Effector memory CD4-positive, alpha-beta T cell (primary cell): Measurements from ENCODE around the gene SPDL1.
"Not testable (repeated sequence)": the region's sequence is repeated elsewhere in the genome, so short reads cannot be mapped to it uniquely, and the experiment has no call there.

ENCODE experiments used
- DNase-seq, 3 donors: peaks; one replicate each; pipeline ENCODE4 v3.0.0-alpha.2; 2020
- H3K27ac ChIP-seq: 2 replicates; pipeline ENCODE4 v1.7.0; 2013; ENCODE audit warnings: mild to moderate bottlenecking, low read length, moderate library complexity; ENCODE audit not compliant: insufficient read depth, poor library complexity, severe bottlenecking
- H3K27me3 ChIP-seq: replicated peaks from 2 replicates; pipeline ENCODE4 v1.7.0; 2013; ENCODE audit warnings: mild to moderate bottlenecking, low read length; ENCODE audit not compliant: insufficient read depth, control insufficient read depth, poor library complexity, severe bottlenecking
- H3K36me3 ChIP-seq: 2 replicates; pipeline ENCODE4 v1.7.0; 2013; ENCODE audit warnings: mild to moderate bottlenecking, low read length, moderate library complexity; ENCODE audit not compliant: control insufficient read depth, insufficient read depth
- H3K4me1 ChIP-seq: 2 replicates; pipeline ENCODE4 v1.7.0; 2013; ENCODE audit warnings: low read length, mild to moderate bottlenecking; ENCODE audit not compliant: control insufficient read depth, insufficient read depth, poor library complexity, severe bottlenecking
- H3K4me3 ChIP-seq: 2 replicates; pipeline ENCODE4 v1.7.0; 2013; ENCODE audit warnings: low read length, low read depth, mild to moderate bottlenecking; ENCODE audit not compliant: insufficient read depth, poor library complexity, severe bottlenecking
- H3K9me3 ChIP-seq: 2 replicates; pipeline ENCODE4 v1.7.0; 2013; ENCODE audit warnings: mild to moderate bottlenecking, low read length, moderate library complexity; ENCODE audit not compliant: control insufficient read depth

The SPDL1 gene

GRCh38 chr5:169624307-169624706, 40.7 kb downstream of the SPDL1 start:
- H3K27ac ChIP-seq, H3K36me3 ChIP-seq, H3K27me3 ChIP-seq, H3K4me1 ChIP-seq, H3K9me3 ChIP-seq, DNase-seq, H3K4me3 ChIP-seq: not testable (repeated sequence)

GRCh38 chr5:169626779-169627178, 43.2 kb downstream of the SPDL1 start:
- Histone ChIP-seq H3K27me3 (no peaks in the 10 kb centered on the region), H3K27ac (no peak overlapping the region), H3K4me3 (no peak overlapping the region), H3K4me1 (no peaks in the 10 kb centered on the region), H3K9me3 (no peaks in the 10 kb centered on the region), H3K36me3 (no peaks in the 10 kb centered on the region)
- no peak for DNase-seq

DNA sequence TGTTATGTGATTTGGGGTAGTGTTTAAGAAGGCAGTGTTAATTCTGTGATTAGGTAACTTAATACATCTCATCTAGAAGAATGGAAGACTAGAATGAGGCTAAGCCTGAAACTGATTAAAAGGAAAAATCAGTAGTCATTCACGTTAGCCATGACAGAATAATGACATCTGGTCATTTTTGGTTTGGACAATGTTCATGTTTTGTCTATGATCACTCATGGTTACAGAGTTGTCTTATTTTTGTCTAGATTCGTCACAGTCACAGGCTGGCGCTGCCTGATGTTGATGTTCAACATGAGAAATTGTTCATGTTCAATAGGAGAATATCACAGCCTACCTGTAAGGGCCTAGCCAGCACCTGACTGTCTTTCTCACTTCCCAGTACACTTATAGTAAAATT, 44.0 kb downstream of the SPDL1 start:
- H3K27ac ChIP-seq = no peak overlapping the region
- no peaks in the 10 kb centered on the region for H3K27me3 ChIP-seq
- DNase-seq = no peak
- H3K9me3 ChIP-seq = no peaks in the 10 kb centered on the region
- no peaks in the 10 kb centered on the region for H3K36me3 ChIP-seq
- no peak overlapping the region for H3K4me3 ChIP-seq
- H3K4me1 ChIP-seq = no peaks in the 10 kb centered on the region

DNA sequence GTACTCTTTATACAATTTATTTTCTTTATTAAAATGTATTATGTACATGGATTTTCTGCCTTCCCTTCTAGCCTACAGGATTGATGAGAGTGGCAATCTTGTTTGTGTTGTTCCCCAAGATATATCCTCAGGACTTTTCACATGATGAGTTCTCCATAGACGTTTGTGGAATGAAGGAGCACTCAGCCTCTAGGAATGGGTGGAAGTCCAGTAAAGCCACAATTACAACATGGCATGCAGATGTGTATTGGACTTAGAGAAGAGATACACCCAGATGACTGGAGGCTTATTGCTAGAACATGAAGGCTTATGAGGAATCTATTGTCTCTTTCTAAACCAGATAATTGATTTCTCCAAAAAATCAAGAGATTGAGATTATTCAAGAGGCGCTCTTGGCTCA, 45.3 kb downstream of the SPDL1 start:
- no peak for DNase-seq
- Histone ChIP-seq H3K4me3 (no peak overlapping the region), H3K27me3 (no peaks in the 10 kb centered on the region), H3K9me3 (no peaks in the 10 kb centered on the region), H3K27ac (no peak overlapping the region), H3K4me1 (no peaks in the 10 kb centered on the region), H3K36me3 (no peaks in the 10 kb centered on the region)

DNA sequence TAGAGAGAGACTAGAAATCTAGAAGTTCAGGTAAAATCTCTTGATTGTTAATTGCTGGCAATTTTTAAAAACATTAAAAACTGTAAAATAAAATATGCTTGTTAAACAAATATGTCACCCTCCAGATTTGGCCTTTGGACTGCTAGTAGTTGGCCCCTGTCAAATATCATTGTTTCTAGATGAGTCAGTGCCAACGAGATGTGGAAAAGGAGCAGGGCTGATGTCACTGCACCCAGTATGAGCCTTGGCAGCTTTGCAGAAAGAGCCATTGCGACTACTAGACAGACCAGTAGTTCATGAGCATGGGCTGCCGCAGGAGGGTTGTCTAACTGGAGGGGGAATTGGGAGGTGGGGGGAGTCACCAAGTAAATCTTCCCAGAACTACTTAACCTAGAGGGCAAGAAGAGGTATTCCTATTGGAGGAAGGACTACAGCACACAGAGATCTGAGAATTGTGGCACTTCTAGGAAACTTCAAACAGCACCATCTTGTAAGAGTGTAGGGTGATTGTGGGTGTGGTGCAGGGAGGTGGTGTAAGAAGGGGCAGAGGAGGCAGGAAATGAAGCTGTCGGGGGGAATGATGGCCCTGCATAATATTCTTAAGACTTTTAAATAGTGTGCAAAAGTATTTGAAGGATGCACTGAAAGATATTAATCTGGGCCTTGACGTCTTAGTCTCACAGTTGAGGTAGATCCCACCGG, 46.4 kb downstream of the SPDL1 start:
- Histone ChIP-seq H3K4me1 (no peaks in the 10 kb centered on the region), H3K27ac (no peak overlapping the region), H3K27me3 (no peaks in the 10 kb centered on the region), H3K36me3 (no peaks in the 10 kb centered on the region), H3K9me3 (no peaks in the 10 kb centered on the region), H3K4me3 (no peak overlapping the region)
- no peak for DNase-seq

DNA sequence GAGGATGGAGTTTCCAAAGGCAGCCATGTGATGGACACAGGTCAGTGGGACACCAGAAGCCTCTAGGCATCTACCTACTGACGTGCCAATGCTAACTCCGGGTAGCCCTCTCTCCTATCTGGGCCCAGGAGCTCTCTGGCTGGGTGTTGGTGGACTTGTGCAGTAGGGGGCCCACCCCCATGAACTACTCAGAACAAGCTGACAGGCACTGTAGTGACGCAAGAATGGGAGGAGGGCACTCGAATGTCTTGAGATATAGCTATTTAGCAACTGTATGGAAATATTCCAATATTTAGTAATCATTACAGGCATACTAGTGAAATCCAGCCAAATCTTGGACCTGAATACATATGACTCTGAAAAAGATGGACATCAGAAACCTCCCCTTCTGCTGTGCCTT, 47.8 kb downstream of the SPDL1 start:
- no peak for DNase-seq
- Histone ChIP-seq H3K4me3 (no peak overlapping the region), H3K36me3 (no peaks in the 10 kb centered on the region), H3K4me1 (no peaks in the 10 kb centered on the region), H3K27ac (no peak overlapping the region), H3K27me3 (no peaks in the 10 kb centered on the region), H3K9me3 (no peaks in the 10 kb centered on the region)

- H3K27ac ChIP-seq = no peak overlapping the region
- H3K4me1 ChIP-seq = no peaks in the 10 kb centered on the region
- no peak overlapping the region for H3K4me3 ChIP-seq
- H3K36me3 ChIP-seq = no peaks in the 10 kb centered on the region
- no peaks in the 10 kb centered on the region for H3K27me3 ChIP-seq
- DNase-seq = no peak
- H3K9me3 ChIP-seq = no peaks in the 10 kb centered on the region
Measured at GRCh38 chr5:169632946-169633345, 49.4 kb downstream of the SPDL1 start.

DNA sequence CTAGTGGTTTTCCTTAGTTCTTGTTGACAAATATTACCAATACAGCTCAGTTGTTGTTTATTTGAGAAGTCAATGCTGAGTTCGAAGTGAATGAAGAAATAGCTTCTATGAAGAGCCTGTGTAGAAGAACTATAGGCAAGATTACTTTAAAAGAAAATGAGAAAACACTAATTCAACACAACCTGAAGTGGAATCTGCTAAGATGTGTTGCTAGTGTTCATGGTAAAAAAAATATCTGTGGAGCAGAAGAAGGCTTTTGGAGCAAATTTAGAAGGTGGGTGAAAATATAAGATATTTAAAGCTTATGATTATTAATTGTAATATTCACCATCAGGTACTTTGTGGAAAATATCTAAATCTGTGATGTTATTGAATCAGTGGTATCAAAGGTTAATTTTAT, 51.0 kb downstream of the SPDL1 start:
- H3K4me3 ChIP-seq = no peak overlapping the region
- H3K4me1 ChIP-seq = peaks cover 12% of the 10 kb centered on the region
- no peaks in the 10 kb centered on the region for H3K27me3 ChIP-seq
- no peaks in the 10 kb centered on the region for H3K9me3 ChIP-seq
- peaks cover 1% of the 10 kb centered on the region for H3K36me3 ChIP-seq
- DNase-seq = no peak
- no peak overlapping the region for H3K27ac ChIP-seq

DNA sequence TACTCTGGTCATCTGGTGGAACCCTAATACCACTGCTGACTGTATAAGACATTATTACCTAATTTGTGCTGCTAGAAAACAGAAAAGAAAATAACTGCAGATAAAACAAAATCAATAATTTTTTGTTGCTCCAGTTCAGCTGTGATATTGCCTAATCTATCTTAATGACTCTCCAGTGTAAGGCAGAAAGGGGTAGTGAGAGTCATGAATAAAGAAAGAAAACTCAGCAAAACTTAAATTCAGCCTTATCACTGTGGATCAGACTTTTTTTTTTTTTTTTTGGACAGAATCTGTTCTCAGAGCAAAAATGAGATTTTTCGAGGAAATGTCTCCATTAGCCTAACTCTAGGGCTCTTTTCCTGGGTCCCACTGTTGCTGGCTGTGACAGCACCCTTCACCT, 52.4 kb downstream of the SPDL1 start:
- DNase-seq = no peak

DNA sequence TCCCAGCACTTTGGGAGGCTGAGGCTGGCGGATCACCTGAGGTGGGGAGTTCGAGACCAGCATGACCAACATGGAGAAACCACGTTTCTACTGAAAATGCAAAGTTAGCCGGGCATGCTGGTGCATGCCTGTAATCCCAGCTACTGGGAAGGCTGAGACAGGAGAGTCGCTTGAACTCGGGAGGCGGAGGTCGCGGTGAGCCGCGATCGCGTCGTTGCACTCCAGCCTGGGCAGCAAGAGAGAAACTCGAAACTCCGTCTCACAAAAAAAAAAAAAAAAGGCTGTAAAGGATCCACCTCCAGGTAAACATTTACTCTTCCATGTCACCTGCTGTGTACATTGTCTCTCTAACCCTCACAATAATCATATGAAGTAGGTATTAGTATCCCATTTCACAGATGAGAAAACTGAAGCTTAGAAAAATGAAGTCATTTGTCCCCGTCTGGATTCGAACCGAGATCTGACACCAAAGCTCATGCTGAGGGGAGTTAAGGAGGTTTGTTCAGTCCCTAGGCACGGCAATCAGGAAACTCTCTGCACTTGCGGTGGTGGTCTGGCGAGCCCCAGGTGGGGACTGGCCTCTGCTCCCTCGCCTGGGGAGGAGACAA, 53.0 kb downstream of the SPDL1 start:
- H3K9me3 ChIP-seq = no peaks in the 10 kb centered on the region
- peak overlapping the region; percentile 78 for H3K27ac ChIP-seq
- no peak for DNase-seq
- peaks cover 9% of the 10 kb centered on the region for H3K36me3 ChIP-seq
- H3K4me3 ChIP-seq = peak overlapping the region; percentile 84
- no peaks in the 10 kb centered on the region for H3K27me3 ChIP-seq
- H3K4me1 ChIP-seq = peaks cover 12% of the 10 kb centered on the region

More for the DNA sequence above, 52.4 kb downstream of the SPDL1 start:
- Histone ChIP-seq H3K4me1 (peaks cover 12% of the 10 kb centered on the region), H3K4me3 (no peak overlapping the region), H3K9me3 (no peaks in the 10 kb centered on the region), H3K36me3 (peaks cover 9% of the 10 kb centered on the region), H3K27ac (no peak overlapping the region), H3K27me3 (no peaks in the 10 kb centered on the region)
